Karpas-422 (cell line): Measurements from ENCODE around the gene VILL. TPM values are rescaled to one million over a fixed set of nuclear protein-coding genes. Genes with fewer than 3 reads are reported as not detected.

Experiments used
- DNase-seq: peaks from one replicate; pipeline ENCODE4 v3.0.0-alpha.2; 2015
- H2AFZ ChIP-seq: fragments of 200-600 bp; sonication (generic); 2 replicates; pipeline ENCODE4 v1.6.1; 2014; ENCODE audit warnings: antibody characterized with exemption, low read length, mixed read lengths
- H3K27ac ChIP-seq: fragments of 200-600 bp; sonication (generic); 2 replicates; pipeline ENCODE4 v1.5.1; 2014; ENCODE audit warnings: mild to moderate bottlenecking, low read length, moderate library complexity
- H3K27me3 ChIP-seq: fragments of 200-600 bp; sonication (generic); 2 replicates; pipeline ENCODE4 v1.6.1; 2014; ENCODE audit warnings: low read length, mixed read lengths
- H3K36me3 ChIP-seq: fragments of 200-600 bp; sonication (generic); 2 replicates; pipeline ENCODE4 v1.6.1; 2014; ENCODE audit warnings: low read length, mixed read lengths; ENCODE audit not compliant: insufficient read depth
- H3K4me1 ChIP-seq: fragments of 200-600 bp; sonication (generic); 2 replicates; pipeline ENCODE4 v1.6.1; 2014; ENCODE audit warnings: mild to moderate bottlenecking, low read length, mixed read lengths
- H3K4me2 ChIP-seq: fragments of 200-600 bp; sonication (generic); 2 replicates; pipeline ENCODE4 v1.6.1; 2014; ENCODE audit warnings: low read length, low read depth, mild to moderate bottlenecking; ENCODE audit not compliant: poor library complexity, severe bottlenecking
- H3K4me3 ChIP-seq: fragments of 200-600 bp; sonication (generic); 2 replicates; pipeline ENCODE4 v1.5.1; 2014; ENCODE audit warnings: mild to moderate bottlenecking, antibody characterized with exemption, low read length, mixed read lengths
- H3K79me2 ChIP-seq: fragments of 200-600 bp; sonication (generic); 2 replicates; pipeline ENCODE4 v1.6.1; 2014; ENCODE audit warnings: mild to moderate bottlenecking, low read length, mixed read lengths
- H3K9ac ChIP-seq: fragments of 200-600 bp; sonication (generic); 2 replicates; pipeline ENCODE4 v1.6.0; 2014; ENCODE audit warnings: low read length
- H3K9me2 ChIP-seq: fragments of 200-600 bp; sonication (generic), shearing (Covaris generic); replicated peaks from 2 replicates; pipeline ENCODE4 v1.6.0; 2014; ENCODE audit warnings: mild to moderate bottlenecking, low read length, moderate library complexity; ENCODE audit not compliant: insufficient read depth
- H3K9me3 ChIP-seq: fragments of 300-700, 200-600 bp; sonication (generic); 2 replicates; pipeline ENCODE4 v1.6.1; 2014; ENCODE audit warnings: low read length, mixed read lengths
- H4K20me1 ChIP-seq: fragments of 200-600 bp; sonication (generic); 2 replicates; pipeline ENCODE4 v1.6.1; 2014; ENCODE audit warnings: mild to moderate bottlenecking, antibody characterized with exemption, low read length, low read depth; ENCODE audit not compliant: insufficient read depth
- total RNA-seq: library from RNA; depleted of rRNA; stranded (reverse); fragments of >200 nt; shearing (Covaris generic); gene quantifications from 2 replicates; pipeline ENCODE4 v1.2.3, GENCODE V29; 2014; ENCODE audit warnings: low replicate concordance

VILL gene
- total RNA-seq, 1 experiment from 2014 or later, result 9.7 TPM

DNA sequence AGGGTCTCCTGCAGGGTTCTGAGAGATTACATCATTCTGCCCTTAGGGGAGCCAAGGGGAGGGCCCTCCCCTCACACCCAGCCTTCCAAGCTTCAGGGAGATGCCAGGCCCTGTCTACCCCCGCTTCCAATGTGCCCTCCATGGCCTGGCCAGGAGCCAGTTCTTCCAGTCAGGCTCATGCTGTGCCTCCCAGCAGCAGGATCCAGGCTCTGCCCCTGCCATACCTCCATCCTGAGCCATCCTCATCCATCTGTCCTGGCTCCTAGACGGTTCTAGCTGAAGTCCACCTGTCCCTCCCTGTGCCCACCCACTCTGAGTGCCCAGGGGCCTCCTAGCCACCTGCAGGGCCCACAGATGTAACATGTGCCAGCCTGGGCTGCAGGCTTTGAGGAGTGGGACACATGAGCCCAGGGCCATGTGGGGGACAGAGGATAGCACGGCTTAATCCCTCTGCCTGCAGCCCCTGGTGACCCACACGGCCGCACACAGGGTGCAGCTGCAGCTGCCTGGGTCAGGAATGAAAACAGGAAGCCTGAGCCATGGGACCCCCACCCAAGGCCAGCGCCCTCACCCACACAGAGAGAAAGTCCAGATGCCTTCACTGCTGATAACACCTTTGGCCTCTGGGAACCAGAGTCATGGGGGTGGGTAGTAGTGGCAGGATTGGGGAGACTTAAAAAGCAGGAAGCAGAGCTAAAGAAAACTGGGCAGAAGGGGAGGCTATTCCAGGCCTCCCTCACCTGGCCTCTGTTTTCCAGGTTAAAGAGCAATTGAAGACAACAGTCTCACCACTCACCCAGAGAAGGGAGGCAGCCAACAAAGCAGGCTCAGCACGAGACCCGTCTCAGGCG, 27.1 kb downstream of the VILL start:
- Histone ChIP-seq H3K79me2 (no peaks in the 10 kb centered on the region), H3K36me3 (no peaks in the 10 kb centered on the region)

DNA sequence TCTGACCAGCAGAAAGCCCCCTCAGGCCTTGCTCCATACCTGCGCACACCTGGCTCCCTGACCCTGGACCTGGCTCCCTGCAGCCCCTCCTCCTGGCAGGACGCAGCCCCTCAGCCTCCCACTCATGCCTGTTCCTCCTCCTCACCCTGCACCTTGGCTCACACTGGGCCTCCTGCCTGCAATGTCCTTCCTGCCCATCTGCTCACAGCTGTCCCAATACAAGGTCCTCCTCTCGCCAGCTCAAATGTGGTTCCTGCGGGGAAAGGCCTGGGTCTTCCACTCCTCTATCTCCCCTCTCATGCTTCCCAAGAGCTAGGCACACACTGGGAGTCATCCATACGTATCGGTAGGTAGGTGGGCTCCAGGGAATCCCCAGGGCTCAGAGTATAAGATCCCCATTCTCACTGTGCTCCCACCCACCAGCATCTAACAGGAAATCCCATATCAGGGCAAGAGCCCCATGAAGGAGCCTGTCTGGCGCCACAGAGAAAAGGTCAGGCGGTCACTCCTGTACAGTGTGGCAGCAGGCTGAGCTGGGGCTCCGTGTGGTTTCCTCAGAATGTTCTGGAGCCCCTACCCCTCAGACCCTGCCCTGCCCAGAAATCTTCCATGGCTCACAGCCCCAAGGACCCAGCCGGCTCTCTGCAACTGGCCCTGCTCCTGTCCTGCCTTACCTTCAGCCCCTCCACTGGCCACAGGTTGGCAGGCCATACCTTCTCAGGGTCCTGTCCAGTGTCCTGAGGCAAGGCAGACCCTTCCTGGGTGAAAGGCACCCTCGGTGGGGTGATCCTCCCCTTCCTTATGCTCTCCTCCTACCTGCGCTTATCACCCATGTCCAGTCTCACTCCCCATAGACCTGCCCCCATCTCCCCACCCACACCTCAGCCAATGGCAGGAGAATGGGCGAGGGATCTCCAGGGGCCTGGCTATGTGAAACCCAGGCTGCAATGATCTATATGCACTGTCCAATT, 28.0 kb downstream of the VILL start:
- H4K20me1 ChIP-seq, result no peaks in the 10 kb centered on the region
- no peaks in the 10 kb centered on the region for H3K9me3 ChIP-seq
- H3K27ac ChIP-seq, result no peak overlapping the region
- H3K4me3 ChIP-seq, result no peak overlapping the region
- H3K79me2 ChIP-seq, result no peaks in the 10 kb centered on the region
- H3K36me3 ChIP-seq, result no peaks in the 10 kb centered on the region
- H3K9ac ChIP-seq, result no peak overlapping the region
- DNase-seq, result no peak
- no peaks in the 10 kb centered on the region for H3K9me2 ChIP-seq
- no peak overlapping the region for H2AFZ ChIP-seq
- no peaks in the 10 kb centered on the region for H3K4me1 ChIP-seq
- no peak overlapping the region for H3K4me2 ChIP-seq
- H3K27me3 ChIP-seq, result no peaks in the 10 kb centered on the region

More for the DNA sequence above, 27.1 kb downstream of the VILL start:
- Histone ChIP-seq H3K4me3 (no peak overlapping the region), H2AFZ (no peak overlapping the region), H3K27ac (no peak overlapping the region), H3K4me2 (no peak overlapping the region), H3K4me1 (no peaks in the 10 kb centered on the region), H3K9me2 (no peaks in the 10 kb centered on the region), H4K20me1 (no peaks in the 10 kb centered on the region), H3K27me3 (no peaks in the 10 kb centered on the region), H3K9ac (no peak overlapping the region), H3K9me3 (no peaks in the 10 kb centered on the region)
- no peak for DNase-seq

DNA sequence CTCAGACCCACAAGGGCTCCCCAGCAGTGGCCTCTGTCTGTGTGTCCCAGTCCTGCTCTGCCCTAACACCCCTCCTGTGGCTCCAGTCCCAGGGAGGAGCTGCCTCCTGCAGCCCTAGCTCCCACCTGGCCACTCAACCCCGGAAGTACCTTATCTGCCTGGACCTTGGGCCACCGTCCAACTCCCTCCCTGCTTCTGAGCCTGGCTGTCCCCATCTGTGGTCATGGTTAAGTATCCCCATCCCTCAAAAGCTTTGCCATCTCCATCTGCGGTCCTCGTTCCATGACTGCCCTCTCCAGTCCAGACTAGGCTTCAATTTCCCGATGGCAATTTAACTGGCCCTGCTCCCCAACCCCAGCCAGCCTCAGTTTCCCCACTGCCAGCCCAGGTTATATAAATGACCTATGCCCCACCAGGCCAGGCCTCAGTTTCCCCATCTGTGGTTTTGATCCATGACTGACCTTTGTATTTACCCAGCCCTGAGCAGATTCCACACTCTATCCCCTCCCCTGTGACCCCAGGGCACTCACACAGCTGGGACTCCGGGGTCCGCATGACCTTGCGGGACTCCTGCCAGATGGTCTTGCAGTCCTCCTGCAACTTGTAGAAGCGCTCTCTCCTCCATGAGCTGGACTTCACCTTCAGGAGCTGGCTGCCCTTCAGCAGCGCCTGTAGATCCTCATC, 29.2 kb downstream of the VILL start:
- no peaks in the 10 kb centered on the region for H3K9me3 ChIP-seq
- H3K4me3 ChIP-seq, result no peak overlapping the region
- no peaks in the 10 kb centered on the region for H4K20me1 ChIP-seq
- H3K36me3 ChIP-seq, result no peaks in the 10 kb centered on the region
- DNase-seq, result no peak
- no peak overlapping the region for H2AFZ ChIP-seq
- H3K27me3 ChIP-seq, result no peaks in the 10 kb centered on the region
- no peaks in the 10 kb centered on the region for H3K9me2 ChIP-seq
- no peak overlapping the region for H3K4me2 ChIP-seq
- no peak overlapping the region for H3K9ac ChIP-seq
- H3K27ac ChIP-seq, result no peak overlapping the region
- peaks cover 12% of the 10 kb centered on the region for H3K4me1 ChIP-seq
- H3K79me2 ChIP-seq, result no peaks in the 10 kb centered on the region

DNA sequence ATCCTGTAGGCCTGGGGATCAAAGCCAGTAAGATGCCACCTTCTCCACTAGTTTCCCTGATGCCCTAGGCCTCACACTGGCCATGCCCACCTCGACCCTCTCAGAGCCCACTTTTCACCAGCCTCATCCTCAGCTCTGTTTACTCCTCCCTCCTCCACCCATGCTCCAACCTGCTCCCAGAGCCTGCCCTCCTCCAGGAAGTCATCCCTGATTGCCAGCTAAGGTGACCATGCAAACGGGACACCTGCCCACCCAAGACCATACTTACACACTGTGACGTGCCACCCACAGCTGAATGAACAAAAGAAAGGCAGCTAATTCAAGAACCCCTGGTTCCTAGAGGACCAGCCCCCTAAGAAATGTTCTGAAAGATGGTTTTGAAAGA, 29.7 kb downstream of the VILL start:
- H3K27me3 ChIP-seq, result no peaks in the 10 kb centered on the region
- no peaks in the 10 kb centered on the region for H3K36me3 ChIP-seq
- H3K9ac ChIP-seq, result no peak overlapping the region
- H3K4me2 ChIP-seq, result no peak overlapping the region
- no peak overlapping the region for H3K27ac ChIP-seq
- H3K4me1 ChIP-seq, result peaks cover 14% of the 10 kb centered on the region
- H3K4me3 ChIP-seq, result no peak overlapping the region
- no peaks in the 10 kb centered on the region for H3K9me3 ChIP-seq
- no peaks in the 10 kb centered on the region for H3K9me2 ChIP-seq
- H3K79me2 ChIP-seq, result no peaks in the 10 kb centered on the region
- DNase-seq, result no peak
- no peaks in the 10 kb centered on the region for H4K20me1 ChIP-seq
- no peak overlapping the region for H2AFZ ChIP-seq

DNA sequence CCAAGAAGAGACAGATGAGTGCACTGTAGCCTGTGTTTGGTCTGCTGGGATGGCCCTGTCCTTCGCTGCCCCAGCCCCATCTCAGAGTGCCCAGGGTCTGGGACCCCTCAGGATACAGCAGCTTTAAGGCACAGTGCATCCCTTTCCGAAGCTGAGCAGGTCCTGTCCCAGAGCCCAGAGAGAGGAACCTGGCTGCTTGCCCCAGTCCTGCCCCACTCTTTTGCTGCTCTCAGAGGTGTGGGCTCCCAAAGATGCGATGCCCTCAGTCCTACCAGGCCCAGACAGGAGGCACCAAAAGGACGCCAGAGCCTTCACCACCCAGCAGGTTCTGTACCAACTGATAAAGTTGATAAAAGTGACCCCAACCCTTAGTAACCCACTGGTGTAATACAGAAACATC, 30.6 kb downstream of the VILL start:
- no peak overlapping the region for H2AFZ ChIP-seq
- no peaks in the 10 kb centered on the region for H3K36me3 ChIP-seq
- DNase-seq, result no peak
- H3K4me2 ChIP-seq, result no peak overlapping the region
- H3K27me3 ChIP-seq, result no peaks in the 10 kb centered on the region
- H3K4me3 ChIP-seq, result no peak overlapping the region
- H3K79me2 ChIP-seq, result no peaks in the 10 kb centered on the region
- H3K27ac ChIP-seq, result no peak overlapping the region
- no peaks in the 10 kb centered on the region for H4K20me1 ChIP-seq
- H3K9me2 ChIP-seq, result no peaks in the 10 kb centered on the region
- H3K9me3 ChIP-seq, result no peaks in the 10 kb centered on the region
- peaks cover 21% of the 10 kb centered on the region for H3K4me1 ChIP-seq
- H3K9ac ChIP-seq, result no peak overlapping the region

DNA sequence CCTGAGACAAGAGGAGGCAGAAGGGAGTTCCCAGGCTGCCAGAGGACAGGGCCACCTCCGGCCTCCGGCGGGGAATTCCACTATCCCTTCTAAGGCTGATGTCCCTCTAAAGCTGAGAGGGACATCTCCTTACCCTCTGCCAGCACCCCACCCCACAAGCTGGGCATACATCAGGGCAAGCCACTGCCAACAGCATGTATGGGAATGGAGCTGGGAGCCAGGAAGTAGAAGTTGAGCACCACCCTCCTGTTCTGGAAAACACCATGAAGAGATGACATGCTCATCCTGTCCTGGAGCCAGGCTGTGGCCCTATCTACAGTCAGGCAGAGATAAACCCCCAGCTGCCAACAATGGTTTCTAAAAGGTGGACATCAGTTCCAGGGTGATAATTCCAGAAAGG, 31.7 kb downstream of the VILL start:
- peaks cover 21% of the 10 kb centered on the region for H3K4me1 ChIP-seq
- no peaks in the 10 kb centered on the region for H4K20me1 ChIP-seq
- no peaks in the 10 kb centered on the region for H3K36me3 ChIP-seq
- H3K9me3 ChIP-seq, result no peaks in the 10 kb centered on the region
- DNase-seq, result no peak
- H2AFZ ChIP-seq, result no peak overlapping the region
- H3K79me2 ChIP-seq, result no peaks in the 10 kb centered on the region
- no peaks in the 10 kb centered on the region for H3K27me3 ChIP-seq
- H3K4me3 ChIP-seq, result no peak overlapping the region
- no peak overlapping the region for H3K9ac ChIP-seq
- no peak overlapping the region for H3K27ac ChIP-seq
- H3K4me2 ChIP-seq, result no peak overlapping the region
- H3K9me2 ChIP-seq, result no peaks in the 10 kb centered on the region

DNA sequence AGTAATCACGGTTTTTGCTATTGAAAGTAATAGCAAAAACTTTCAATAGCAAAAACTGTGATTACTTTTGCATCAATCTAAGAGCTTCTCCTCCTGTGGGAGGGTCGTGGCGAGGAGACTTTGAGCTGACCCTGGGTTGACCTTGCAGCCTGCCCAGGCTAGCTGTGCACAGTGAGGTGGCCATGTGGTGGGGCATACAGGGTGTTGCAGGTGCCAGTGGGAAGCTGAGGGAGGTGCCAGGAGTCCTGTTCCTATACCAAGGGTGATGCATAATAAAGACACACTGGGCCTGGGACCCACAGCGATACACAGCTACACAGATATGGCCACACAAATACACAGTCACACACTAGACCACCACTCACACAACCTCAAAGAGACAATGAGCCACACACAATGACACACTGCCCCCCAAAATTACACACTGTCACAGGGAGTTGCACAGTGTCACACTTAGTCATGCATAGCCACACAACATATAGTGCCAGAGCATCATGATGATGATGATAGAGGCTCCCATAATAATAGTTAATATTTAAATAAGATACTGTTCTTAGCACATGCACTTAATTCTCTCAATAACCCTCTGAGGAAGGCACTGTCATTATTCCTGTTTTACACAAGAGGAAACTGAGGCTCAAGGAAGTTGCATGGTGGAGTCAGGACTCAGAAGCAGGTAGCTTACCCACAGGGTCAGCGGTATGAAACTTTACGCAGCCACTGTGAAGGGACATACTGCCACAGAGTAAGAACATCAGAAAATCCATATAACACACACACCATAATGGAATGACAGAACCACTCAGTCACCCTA, 32.5 kb downstream of the VILL start:
- no peak overlapping the region for H3K9ac ChIP-seq
- H3K27ac ChIP-seq, result no peak overlapping the region
- no peaks in the 10 kb centered on the region for H3K9me2 ChIP-seq
- no peaks in the 10 kb centered on the region for H3K36me3 ChIP-seq
- no peaks in the 10 kb centered on the region for H4K20me1 ChIP-seq
- H3K27me3 ChIP-seq, result no peaks in the 10 kb centered on the region
- no peak overlapping the region for H3K4me3 ChIP-seq
- H3K9me3 ChIP-seq, result no peaks in the 10 kb centered on the region
- no peak overlapping the region for H2AFZ ChIP-seq
- peaks cover 21% of the 10 kb centered on the region for H3K4me1 ChIP-seq
- no peak overlapping the region for H3K4me2 ChIP-seq
- H3K79me2 ChIP-seq, result no peaks in the 10 kb centered on the region
- DNase-seq, result no peak
